HG02798 (cell line): ENCODE results near the gene HTT-AS.
"Not testable (repeated sequence)": the region's sequence is repeated elsewhere in the genome, so short reads cannot be mapped to it uniquely, and the experiment has no call there.

ENCODE experiments used
- ATAC-seq: cut with Tn5 transposase; IDR thresholded peaks from one replicate; pipeline ENCODE4 v1.9.1; 2021; ENCODE audit warnings: mild to moderate bottlenecking; ENCODE audit not compliant: unreplicated experiment, poor library complexity

The HTT-AS gene

DNA sequence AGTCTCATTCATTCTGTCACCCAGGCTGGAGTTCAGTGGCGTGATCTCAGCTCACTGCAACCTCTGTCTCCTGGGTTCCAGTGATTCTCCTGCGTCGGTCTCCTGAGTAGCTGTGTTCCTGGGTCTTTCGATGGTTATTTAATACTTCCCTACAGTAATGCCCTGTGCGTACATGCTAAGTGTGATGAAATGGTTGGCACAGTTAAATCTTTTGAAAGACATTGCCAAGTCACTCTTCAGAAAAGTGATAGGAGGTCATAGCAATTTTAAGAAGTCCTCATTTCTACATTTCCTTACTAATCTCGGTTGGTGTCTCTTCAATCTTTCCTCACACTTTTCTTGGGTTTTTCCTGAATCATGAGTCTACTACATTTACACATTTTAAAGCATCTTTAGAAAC is 14.4 kb downstream of the HTT-AS start:
- no peak for ATAC-seq

DNA sequence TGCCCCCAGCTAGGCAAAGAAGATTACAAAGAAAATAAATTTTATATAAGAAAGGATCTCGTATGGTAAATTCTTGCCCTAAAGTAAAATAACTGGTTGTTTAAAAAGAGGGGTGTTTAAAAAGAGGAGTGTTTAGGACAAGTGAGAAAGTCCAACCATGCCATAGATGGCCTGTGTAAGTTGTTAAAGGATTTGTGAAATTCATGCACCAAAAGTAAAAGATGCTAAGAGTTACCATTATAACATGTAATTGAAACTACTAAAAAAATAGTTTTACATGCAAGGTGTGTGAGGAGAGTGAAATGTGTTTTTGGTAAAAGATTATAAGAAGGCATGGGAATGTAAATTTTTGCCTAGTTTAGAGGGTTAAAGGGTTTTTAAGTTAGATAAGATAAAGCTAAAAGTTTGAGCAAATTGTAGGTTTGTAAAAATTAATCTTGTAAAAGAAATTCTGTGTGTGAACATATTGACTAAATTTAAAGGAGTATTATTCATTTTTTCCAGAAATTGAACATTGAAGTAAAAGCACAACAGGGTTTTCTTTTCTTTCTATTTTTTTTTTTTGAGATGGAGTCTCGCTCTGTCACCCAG is 20.1 kb downstream of the HTT-AS start:
- no peak for ATAC-seq

DNA sequence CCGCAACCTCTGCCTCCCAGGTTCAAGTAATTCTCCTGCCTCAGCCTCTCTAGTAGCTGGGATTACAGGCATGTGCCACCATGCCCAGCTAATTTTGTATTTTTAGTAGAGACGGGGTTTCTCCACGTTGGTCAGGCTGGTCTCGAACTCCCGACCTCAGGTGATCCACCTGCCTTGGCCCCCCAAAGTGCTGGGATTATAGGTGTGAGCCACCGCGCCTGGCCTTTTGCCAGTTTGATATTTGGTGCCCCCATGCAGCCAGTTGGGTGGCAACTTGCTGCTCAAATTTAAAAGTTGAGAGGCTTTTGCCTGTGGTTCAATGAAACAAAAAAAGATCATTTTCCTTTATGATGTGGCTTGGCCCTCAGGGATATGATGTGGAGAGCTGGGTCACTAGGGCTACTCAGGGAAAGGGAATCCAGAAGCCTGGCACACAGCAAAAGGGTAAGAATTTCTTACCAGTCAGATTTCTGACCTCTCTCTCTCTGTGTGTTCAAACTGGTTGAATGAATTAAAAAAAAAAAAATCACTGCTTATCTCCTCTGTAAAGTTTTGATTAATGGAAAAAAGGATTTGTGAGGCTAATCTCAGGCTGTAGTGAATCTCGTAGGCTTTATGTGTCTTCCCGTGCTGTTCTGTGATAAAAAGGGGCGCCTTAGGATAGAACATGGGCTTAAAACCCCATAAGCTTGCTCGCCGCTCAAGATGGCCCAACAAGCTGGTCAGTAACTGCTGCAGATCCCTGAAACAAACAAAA is 23.0 kb downstream of the HTT-AS start:
- not testable (repeated sequence) for ATAC-seq

DNA sequence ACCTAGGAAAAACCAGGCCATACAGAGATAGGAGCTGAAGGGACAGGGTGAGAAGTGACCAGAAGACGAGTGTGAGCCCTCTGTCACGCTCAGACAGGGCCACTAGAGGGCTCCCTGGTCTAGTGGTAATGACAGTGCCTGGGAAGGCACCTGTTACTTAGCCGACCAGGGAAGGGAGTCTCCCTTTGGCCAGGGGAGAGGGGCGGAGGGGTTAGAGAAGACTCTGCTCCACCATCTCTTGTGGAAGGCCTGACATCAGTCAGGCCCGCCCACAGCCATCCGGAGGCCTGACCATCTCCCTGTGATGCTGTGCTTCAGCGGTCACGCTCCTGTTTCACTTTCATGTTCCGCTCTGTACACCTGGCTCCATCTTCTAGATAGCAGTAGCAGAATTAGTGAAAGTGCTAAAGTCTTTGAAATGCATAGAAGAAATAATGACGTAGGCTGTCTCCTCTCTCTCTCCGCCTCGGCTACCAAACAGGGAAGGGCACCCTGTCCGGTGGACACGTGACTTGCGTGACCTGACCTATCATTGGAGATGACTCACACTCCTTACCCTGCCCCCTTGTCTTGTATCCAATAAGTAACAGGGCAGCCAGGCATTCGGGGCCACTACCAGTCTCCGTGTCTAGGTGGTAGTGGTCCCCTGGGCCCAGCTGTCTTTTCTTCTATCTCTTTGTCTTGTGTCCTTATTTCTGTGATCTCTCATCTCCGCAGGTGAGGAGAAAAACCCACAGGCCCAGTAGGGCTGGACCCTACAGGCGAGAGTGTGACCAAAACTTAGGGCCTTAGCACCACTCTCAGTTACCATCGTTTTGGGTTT is 26.7 kb downstream of the HTT-AS start:
- ATAC-seq, result peak; percentile 96

DNA sequence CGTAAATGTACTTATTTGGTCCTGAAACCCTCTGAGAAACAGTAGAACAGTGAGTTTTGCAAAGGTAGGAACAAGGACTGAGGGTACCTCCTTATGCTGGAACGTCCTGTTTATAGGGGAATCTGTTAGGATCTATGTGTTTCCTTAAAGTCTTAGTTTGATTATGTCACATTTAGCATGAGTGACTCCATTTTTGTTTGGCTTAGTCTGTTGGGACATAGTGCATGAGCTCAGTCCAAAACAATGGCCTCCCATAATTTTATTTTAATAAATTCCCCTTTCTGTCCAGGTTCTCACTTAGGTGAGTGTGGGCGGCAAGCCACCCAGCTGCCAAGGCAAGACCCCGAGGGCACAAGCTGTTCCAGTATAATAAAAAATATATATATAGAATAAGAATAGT is 27.7 kb downstream of the HTT-AS start:
- ATAC-seq, result no peak

DNA sequence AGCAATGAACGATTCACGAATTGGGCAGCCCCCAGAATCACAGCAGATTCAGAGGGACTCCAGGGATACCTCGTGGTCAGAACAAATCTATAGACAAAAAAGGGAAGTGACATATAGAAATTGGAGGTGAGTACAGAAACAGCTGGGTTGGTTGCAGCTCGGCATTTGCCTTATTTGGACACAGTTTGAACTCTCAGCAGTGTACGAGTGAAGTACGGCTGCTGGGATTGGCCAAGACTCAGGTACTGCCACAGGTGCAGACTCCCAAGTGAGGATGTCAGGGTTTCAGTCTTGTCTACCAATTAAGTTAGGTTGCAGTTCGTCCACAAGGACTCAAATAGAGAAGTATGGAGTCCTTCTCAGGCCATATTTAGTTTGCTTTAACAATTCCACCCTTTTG is 28.2 kb downstream of the HTT-AS start:
- no peak for ATAC-seq

DNA sequence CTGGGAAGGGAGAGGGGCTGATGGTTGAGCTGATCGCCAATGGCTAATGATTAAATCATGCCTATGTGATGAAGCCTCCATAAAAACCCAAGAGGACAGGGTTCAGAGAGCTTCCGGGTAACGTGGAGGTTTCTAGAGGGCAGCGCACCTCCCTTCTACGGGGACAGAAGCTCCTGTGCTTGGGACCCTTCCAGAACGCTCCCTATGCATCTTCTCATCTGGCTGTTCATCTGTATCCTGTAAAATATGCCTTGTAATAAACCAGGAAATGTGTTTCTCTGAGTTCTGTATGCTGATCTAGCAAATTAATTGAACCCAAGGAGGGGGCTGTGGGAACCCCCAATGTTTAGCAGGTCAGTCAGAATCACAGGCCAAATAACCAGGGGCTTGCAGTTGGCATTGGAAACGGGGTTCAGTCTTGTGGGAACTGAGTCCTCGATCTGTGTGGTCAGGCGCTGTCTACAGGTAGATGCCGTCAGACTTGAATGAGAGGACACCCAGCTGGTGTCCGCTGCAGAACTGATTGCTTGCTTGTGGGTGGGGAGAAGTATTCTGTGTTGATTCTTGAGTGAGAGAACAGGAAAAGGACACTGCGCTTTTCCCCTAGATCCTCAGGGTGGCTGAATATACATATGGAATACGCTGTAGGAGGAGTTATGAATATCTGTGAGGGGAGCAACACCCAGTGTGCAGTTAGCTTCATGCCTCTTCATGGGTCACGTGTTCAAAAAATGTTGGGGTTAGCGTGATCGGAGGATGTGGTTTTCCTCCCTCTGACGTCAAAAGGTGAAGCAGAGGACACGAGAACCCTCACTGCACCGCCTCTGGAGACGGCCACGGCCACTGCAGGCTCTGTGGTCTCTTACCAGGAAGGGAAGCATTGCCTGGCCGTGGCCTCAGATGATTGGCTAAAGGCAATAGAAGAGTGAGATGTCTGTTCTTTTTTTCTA is 29.2 kb downstream of the HTT-AS start:
- no peak for ATAC-seq

DNA sequence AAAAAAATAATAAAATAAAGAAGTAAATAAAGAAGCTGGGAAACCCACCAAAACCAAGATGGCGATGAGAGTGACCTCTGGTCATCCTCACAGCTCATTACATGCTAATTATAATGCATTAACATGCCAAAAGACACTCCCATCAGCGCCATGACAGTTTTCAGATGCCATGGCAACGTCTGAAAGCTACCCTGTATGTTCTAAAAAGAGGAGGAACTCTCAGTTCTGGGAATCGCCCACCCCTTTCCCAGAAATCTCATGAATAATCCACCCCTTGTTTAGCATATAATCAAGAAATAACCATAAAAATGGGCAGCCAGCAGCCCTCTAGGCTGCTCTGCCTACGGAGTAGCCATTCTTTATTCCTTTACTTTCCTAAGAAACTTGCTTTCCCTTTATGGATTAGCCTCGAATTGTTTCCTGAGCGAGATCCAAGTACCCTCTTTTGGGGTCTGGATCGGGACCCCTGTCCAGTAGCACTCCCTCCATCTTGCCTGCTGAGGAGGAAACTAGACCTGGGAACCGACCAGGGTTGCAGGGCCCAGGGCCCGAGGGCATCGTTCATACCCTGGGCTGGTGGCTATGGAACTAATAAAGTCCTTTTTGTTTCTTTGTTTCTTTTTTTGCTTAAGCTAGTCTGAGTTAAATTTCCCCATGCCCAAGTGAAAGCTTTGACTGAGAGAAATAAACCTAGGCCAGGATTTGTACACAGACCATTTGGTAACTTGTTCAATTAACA is 30.9 kb downstream of the HTT-AS start:
- no peak for ATAC-seq

DNA sequence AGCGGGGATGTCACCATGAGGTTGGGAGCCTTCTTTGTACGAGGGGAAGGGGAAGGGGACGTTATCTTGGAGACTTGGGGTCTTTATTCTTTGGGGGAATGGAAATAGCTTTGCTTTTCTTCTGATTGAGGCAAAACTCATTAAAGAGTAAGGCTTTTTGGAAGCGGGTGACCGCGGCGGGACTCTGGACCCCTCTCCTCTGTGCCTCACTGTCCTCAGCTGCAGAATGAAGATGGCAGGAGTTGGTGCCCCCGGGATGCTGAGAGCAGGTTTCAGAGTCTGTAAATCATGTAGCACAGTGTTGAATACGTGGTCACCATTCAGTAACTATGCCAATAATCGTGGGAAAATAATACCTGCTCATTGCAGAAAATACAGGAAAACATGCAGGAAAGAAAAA is 32.1 kb downstream of the HTT-AS start:
- no peak for ATAC-seq

DNA sequence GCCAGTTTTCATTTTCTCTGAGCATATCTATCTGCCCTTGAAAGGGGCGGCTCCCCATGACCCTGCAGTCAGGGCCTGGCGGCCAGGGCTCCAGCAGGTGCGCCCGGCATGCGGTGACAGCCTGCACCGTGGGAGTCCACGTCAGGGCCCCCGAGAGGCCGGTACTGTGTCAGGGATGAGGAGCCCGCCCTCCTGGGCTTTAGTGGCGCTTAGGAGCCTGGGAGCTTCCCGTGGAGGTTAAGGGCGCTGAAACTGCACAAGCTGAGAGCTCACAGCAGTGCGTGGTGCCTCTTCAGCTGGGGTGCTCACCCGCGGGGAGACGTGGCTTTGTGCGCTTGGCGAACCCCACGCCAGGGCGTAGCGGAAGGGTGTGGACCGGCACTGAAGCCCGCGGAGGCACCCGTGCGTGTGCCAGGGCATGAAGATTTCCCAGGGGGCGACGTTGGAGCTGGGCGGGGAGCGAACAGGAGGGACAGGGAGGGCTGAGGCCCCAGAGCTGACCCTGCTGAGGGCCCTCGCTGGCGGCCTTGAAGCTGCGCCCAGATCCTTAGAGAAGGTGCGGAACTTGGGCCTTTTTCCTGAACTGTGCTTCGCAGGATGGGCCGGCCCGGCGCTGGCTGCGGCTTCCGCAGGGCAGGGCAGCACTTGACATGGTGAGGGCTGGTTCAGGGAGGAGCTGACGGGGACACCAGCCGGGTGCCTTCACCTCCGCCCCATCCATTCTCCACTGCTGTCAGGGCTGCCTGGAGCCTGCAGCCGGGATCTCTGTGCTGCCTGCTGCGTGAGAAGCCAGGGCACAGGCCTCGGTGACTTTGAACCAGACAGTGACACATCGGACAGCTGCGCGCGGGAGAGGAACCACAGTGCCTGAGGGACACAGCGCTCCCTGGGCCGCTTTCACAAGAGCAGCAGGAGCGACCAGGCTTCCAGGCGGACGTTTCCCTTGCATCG is 32.9 kb downstream of the HTT-AS start:
- ATAC-seq, result peak; percentile 32

DNA sequence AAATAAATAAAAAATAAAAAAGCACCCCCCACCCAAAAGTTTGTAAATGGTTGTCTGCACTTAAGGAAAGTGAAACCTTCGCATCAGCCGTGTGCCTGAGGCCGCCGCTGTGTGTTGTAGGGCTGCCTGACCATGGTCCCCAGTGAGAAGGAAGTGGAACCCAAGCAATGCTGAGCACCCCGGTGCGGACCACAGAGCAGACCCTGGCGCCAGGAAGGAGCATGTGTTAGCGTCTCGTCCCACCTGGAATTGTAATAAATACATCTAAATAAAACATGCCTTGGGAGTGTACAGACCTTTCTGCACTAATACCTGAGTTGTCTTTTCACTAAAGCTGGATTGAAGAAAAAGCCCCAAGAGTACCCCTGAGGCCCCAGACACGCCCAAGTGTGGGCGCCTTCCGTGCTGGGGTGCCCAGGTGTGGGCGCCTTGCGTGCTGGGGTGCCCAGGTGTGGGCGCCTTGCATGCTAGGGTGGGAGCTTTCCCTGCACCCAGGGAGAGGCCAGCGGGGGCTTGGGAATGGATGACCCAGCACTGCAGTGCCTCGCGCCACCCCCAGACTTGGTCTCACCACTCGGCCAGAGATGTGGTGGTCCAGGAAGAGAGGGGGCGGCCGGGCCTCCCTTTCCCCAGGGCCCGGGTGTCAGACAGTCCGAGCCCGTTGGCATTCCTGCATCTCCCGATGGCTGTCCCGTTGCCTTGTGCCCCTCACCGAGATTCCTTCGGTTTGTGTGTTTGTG is 33.7 kb downstream of the HTT-AS start:
- peak; percentile 40 for ATAC-seq

DNA sequence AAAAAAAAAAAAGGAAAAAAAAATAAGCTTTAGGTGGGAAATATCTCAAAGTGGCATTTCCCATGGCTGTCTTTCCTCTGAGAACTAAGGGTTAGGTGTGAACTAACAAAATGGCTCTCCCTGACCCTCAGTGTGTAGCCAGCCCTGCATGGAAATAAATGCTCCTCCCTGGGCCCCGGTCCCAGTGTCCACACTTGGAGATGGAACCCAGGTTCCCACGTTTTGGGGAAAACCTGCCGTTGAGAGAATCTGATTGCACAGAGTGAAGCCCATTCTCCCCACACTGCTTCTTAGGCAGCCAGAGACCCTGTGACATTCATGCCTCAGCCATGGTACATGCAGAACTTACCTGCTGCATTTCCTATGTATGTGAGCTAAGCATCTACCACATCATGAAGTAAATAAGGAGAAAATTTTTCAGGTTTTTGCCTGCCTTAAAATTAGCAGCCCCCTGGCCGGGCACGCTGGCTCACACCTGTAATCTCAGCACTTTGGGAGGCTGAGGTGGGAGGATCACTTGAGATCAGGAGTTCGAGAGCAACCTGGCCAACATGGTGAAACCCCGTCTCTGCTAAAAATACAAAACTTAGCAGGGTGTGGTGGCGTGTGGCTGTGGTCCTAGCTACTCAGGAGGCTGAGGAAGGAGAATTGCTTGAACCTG is 34.5 kb downstream of the HTT-AS start:
- no peak for ATAC-seq

DNA sequence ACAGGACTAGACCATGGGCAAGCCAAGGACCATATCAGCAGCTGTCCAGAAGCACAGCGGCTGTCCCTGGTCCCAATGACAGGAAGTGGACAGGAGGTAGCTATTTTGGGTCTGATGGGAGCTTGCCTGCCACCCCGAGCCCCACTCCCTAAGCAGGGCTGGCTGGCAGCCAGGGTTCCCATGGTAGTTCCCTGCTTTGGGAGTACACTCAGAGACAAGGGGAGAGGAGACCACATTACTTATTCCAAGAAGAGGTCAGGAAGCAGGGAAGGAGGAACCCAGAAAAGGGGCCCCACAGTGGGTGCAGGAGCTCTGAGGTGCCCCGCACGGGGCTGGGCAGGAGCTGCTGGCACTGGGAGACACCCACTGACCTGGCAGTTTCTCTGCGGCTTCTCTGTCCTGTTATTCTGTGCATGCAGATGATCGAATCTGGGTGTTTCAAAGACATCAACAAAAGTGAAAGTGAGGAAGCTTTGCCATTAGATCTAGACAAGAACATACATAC is 36.3 kb downstream of the HTT-AS start:
- ATAC-seq, result no peak

DNA sequence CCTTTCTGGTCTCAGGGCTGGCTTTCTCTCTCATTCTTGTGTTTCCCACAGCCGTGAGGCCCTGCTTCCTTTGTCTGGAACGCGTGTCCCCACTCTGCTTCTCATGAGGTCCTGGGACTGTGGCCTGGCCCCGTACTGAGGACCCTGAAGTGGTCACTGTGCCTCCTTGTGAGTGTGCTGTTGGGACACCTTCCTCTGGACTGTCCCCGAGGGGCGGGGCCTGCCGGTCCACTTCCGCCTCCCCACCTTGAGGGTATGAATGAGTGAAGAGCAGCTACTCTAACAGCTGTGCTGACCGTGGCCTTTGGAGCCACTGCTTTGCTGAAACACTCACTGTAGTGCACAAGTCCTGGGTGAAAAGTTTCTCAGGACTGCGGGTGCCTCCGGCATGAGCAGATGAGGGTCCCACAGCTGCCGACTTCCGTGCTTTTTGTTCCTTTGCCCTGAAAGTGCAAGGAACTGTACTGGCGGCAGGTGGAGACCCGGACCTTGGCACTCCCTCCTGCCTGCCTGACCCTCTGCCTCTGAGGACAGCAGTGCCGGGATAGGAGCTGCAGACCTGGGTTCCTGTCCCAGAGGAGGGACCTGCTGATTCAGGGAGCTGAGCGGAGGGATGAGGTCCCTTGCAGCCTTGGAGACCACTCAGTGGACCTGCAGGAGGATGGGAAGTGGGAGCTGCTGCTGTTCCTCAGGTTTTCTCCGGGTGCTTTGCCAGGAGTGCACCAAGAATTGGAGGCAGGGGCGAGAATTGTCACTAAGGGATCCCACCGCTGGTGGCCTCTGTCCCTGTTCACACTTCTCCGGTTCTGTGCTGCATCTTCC is 38.0 kb downstream of the HTT-AS start:
- no peak for ATAC-seq

DNA sequence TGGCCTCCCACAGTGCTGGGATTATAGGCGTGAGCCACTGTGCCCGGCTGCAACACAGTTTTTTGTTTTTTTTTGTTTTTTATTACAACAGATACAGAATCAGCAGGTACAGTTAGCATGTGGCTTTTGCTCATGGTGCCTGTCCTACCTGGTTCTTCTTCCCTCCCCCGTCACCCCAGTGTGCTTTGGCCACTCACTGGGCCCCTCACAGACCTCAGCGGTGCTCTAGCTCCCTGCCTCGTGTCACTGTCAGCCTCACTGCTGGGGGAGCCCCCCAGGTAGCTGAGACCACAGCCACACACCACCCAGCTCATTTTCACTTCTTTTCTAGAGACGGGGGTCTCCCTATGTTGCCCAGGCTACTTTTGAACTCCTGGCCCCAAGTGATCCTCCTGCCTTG is 38.7 kb downstream of the HTT-AS start:
- ATAC-seq, result no peak

DNA sequence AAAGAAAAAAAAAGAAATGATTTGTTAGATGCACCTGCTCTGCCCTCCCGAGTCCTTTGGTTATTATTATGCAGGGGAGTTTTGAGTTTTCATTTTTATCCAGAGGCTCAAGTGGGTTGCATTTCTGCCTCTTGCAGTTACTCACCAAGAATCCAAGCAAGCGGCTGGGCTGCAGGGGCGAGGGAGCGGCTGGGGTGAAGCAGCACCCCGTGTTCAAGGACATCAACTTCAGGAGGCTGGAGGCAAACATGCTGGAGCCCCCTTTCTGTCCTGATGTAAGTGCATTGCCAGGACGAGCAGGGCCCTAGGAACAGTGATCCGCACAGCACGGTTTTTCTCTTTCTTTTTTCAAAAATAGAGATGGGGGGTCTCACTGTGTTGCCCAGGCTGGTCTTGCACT is 39.1 kb downstream of the HTT-AS start:
- no peak for ATAC-seq
